ENCODE data around the gene PRR19. TPM values are rescaled to one million over a fixed set of nuclear protein-coding genes. Genes with fewer than 3 reads are reported as not detected.

PRR19 gene
- total RNA-seq, 1 experiment from 2014 or later: 0.93 TPM

DNA sequence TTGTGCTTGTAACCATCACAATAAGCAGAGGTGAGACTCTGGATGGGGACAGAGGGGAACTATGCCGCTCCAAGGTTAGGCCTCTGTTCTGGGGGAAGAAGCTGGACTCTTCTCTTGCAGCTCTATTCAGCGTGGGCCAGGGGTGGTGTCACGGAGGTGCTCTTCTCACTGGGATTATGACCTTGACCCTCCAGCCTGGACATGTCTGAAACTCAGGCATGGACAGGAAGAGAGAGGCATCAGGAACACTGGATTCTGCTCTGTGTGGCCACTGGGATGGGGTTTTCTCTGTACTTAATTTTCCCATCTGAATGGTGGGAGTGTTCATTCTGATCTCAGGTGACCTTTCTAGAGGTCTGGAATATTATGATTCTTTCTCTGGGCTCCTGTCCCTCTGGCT, 31.1 kb downstream of the PRR19 start:
- H2AFZ ChIP-seq (ENCODE audit: low read depth, low read length, poor library complexity, severe bottlenecking): no peak overlapping the region
- no peak overlapping the region for H3K4me2 ChIP-seq (ENCODE audit: low read length)
- no TSS peak for BruUV-seq (replicated peaks)
- TF ChIP-seq RAD21 (IDR thresholded peaks at IDR 0.05; ENCODE audit: low read depth): no peak
- TF ChIP-seq EGR1 (IDR thresholded peaks at IDR 0.05; ENCODE audit: low read depth): no peak
- no peak for TF ChIP-seq ELF1 (IDR thresholded peaks at IDR 0.05; ENCODE audit: borderline replicate concordance, low read depth)
- no peak for TF ChIP-seq JUND (IDR thresholded peaks at IDR 0.05)
- TF ChIP-seq, protein P1, sequence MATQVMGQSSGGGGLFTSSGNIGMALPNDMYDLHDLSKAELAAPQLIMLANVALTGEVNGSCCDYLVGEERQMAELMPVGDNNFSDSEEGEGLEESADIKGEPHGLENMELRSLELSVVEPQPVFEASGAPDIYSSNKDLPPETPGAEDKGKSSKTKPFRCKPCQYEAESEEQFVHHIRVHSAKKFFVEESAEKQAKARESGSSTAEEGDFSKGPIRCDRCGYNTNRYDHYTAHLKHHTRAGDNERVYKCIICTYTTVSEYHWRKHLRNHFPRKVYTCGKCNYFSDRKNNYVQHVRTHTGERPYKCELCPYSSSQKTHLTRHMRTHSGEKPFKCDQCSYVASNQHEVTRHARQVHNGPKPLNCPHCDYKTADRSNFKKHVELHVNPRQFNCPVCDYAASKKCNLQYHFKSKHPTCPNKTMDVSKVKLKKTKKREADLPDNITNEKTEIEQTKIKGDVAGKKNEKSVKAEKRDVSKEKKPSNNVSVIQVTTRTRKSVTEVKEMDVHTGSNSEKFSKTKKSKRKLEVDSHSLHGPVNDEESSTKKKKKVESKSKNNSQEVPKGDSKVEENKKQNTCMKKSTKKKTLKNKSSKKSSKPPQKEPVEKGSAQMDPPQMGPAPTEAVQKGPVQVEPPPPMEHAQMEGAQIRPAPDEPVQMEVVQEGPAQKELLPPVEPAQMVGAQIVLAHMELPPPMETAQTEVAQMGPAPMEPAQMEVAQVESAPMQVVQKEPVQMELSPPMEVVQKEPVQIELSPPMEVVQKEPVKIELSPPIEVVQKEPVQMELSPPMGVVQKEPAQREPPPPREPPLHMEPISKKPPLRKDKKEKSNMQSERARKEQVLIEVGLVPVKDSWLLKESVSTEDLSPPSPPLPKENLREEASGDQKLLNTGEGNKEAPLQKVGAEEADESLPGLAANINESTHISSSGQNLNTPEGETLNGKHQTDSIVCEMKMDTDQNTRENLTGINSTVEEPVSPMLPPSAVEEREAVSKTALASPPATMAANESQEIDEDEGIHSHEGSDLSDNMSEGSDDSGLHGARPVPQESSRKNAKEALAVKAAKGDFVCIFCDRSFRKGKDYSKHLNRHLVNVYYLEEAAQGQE (IDR thresholded peaks at IDR 0.05; ENCODE audit: low read depth): no peak
- TF ChIP-seq SP1 (IDR thresholded peaks at IDR 0.05; ENCODE audit: low read depth): no peak
- TF ChIP-seq, protein P2, sequence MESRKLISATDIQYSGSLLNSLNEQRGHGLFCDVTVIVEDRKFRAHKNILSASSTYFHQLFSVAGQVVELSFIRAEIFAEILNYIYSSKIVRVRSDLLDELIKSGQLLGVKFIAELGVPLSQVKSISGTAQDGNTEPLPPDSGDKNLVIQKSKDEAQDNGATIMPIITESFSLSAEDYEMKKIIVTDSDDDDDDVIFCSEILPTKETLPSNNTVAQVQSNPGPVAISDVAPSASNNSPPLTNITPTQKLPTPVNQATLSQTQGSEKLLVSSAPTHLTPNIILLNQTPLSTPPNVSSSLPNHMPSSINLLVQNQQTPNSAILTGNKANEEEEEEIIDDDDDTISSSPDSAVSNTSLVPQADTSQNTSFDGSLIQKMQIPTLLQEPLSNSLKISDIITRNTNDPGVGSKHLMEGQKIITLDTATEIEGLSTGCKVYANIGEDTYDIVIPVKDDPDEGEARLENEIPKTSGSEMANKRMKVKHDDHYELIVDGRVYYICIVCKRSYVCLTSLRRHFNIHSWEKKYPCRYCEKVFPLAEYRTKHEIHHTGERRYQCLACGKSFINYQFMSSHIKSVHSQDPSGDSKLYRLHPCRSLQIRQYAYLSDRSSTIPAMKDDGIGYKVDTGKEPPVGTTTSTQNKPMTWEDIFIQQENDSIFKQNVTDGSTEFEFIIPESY (IDR thresholded peaks at IDR 0.05; ENCODE audit: extremely low read depth, insufficient replicate concordance, low read length): no peak
- TF ChIP-seq POLR2AphosphoS5 (IDR thresholded peaks at IDR 0.05; ENCODE audit: low read depth, low read length): no peak
- no peak for TF ChIP-seq EZH2 (IDR thresholded peaks at IDR 0.05)
- TF ChIP-seq CBX3 (IDR thresholded peaks at IDR 0.05; ENCODE audit: low read depth): no peak
- no peak for TF ChIP-seq POLR2A (IDR thresholded peaks at IDR 0.05; ENCODE audit: borderline replicate concordance, extremely low read depth, insufficient read depth, insufficient read length)
- TF ChIP-seq, protein P3, sequence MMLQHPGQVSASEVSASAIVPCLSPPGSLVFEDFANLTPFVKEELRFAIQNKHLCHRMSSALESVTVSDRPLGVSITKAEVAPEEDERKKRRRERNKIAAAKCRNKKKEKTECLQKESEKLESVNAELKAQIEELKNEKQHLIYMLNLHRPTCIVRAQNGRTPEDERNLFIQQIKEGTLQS (IDR thresholded peaks at IDR 0.05): no peak
- TF ChIP-seq, protein P4, sequence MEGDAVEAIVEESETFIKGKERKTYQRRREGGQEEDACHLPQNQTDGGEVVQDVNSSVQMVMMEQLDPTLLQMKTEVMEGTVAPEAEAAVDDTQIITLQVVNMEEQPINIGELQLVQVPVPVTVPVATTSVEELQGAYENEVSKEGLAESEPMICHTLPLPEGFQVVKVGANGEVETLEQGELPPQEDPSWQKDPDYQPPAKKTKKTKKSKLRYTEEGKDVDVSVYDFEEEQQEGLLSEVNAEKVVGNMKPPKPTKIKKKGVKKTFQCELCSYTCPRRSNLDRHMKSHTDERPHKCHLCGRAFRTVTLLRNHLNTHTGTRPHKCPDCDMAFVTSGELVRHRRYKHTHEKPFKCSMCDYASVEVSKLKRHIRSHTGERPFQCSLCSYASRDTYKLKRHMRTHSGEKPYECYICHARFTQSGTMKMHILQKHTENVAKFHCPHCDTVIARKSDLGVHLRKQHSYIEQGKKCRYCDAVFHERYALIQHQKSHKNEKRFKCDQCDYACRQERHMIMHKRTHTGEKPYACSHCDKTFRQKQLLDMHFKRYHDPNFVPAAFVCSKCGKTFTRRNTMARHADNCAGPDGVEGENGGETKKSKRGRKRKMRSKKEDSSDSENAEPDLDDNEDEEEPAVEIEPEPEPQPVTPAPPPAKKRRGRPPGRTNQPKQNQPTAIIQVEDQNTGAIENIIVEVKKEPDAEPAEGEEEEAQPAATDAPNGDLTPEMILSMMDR (IDR thresholded peaks at IDR 0.05 in 2 of 3, conservative IDR thresholded peaks at IDR 0.05 in 1 of 3; ENCODE audit: borderline replicate concordance in 1 of 3, insufficient read depth in 1 of 3, low read depth in 2 of 3, low read length in 2 of 3): no peak
- no peak for TF ChIP-seq SIN3A (IDR thresholded peaks at IDR 0.05; ENCODE audit: low read depth)
- no peak for TF ChIP-seq FOSL1 (IDR thresholded peaks at IDR 0.05; ENCODE audit: low read depth)
- TF ChIP-seq ZNF274 (IDR thresholded peaks at IDR 0.05; ENCODE audit: low read depth, low read length): no peak
- no peak for TF ChIP-seq TCF7L2 (IDR thresholded peaks at IDR 0.05; ENCODE audit: borderline replicate concordance, extremely low read depth, insufficient read depth, insufficient read length)
- no peak for TF ChIP-seq EZH2phosphoT487 (IDR thresholded peaks at IDR 0.05; ENCODE audit: borderline replicate concordance)
- intact Hi-C loops (cut with micrococcal nuclease): no loop called here
- no peaks in the 10 kb centered on the region; the same call in 1 of the 2 replicates for H3K79me2 ChIP-seq (ENCODE audit: insufficient read depth, low read length)
- no peaks in the 10 kb centered on the region for H3K4me1 ChIP-seq (ENCODE audit: control insufficient read depth in 1 of 2, insufficient read depth in 2 of 2, low read length in 2 of 2)
- CTCF ChIA-PET: interaction anchor here (0.9 kb wide), 1 partner anchor 11 kb away, joined by 3 read pairs; no protein-coding TSS in a partner anchor
- no peak overlapping the region for H3K4me3 ChIP-seq (replicated peaks in 1 of 2; ENCODE audit: low read depth in 1 of 2, low read length in 2 of 2)
- H3K27me3 ChIP-seq (ENCODE audit: insufficient read depth, low read length): no peaks in the 10 kb centered on the region
- POLR2A ChIA-PET: no interaction called here
- no peak overlapping the region for H3K9ac ChIP-seq (ENCODE audit: low read length)
- no peaks in the 10 kb centered on the region for H4K20me1 ChIP-seq (ENCODE audit: insufficient read depth)
- H3K27ac ChIP-seq (ENCODE audit: low read depth, low read length): no peak overlapping the region
- no peak for DNase-seq (ENCODE audit: low read depth, low spot score)
- no peak for ATAC-seq
- H3K36me3 ChIP-seq (ENCODE audit: control insufficient read depth in 1 of 2, insufficient read depth in 2 of 2, low read length in 2 of 2): peaks cover 0 to 2% of the 10 kb centered on the region in 2 experiments; a peak in 2 of 4 replicates
- H3K9me2 ChIP-seq (ENCODE audit: insufficient read depth): no peaks in the 10 kb centered on the region
- H3K9me3 ChIP-seq (ENCODE audit: control insufficient read depth in 1 of 2, insufficient read depth in 1 of 2, low read depth in 1 of 2, low read length in 2 of 2): no peaks in the 10 kb centered on the region
- RAD21 ChIA-PET (ENCODE audit: low non-redundant PET in 1 of 2, low total read pairs in 2 of 2, uncharacterized antibody in 2 of 2, unreplicated experiment in 2 of 2): no interaction called here

All from HCT116 (cell line).